ENCODE results near the gene CSH2. TPM values are rescaled to one million over a fixed set of nuclear protein-coding genes. Genes with fewer than 3 reads are reported as not detected.
"Not testable (repeated sequence)": the region's sequence is repeated elsewhere in the genome, so short reads cannot be mapped to it uniquely, and the experiment has no call there.

The CSH2 gene
- total RNA-seq, 1 experiment from 2014 or later, result not detected

DNA sequence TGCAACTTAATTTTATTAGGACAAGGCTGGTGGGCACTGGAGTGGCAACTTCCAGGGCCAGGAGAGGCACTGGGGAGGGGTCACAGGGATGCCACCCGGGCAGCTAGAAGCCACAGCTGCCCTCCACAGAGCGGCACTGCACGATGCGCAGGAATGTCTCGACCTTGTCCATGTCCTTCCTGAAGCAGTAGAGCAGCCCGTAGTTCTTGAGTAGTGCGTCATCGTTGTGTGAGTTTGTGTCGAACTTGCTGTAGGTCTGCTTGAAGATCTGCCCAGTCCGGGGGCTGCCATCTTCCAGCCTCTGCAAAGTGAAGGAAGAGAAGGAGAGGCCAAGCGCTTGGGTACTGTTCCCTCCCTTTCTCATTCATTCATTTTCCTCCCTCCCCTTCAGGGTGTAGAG, 43.7 kb upstream of the CSH2 start:
- not testable (repeated sequence) for H3K9ac ChIP-seq (ENCODE audit: low read length)

DNA sequence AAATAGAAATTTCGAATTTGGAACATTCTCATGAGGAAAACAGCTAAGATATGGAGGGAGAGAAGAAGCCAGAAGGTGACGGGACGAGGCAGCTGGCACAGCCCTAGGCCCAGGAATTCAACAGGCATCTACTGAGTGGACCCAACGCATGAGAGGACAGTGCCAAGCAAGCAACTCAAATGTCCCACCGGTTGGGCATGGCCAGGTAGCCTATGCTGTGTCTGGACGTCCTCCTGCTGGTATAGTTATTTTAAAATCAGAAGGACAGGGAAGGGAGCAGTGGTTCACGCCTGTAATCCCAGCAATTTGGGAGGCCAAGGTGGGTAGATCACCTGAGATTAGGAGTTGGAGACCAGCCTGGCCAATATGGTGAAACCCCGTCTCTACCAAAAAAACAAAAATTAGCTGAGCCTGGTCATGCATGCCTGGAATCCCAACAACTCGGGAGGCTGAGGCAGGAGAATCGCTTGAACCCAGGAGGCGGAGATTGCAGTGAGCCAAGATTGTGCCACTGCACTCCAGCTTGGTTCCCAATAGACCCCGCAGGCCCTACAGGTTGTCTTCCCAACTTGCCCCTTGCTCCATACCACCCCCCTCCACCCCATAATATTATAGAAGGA, 43.2 kb upstream of the CSH2 start:
- Histone ChIP-seq H3K79me2 (ENCODE audit: low read length) (no peaks in the 10 kb centered on the region), H3K9ac (ENCODE audit: low read length) (peak overlapping the region; percentile 46), H3K27ac (ENCODE audit: low read length) (peak overlapping the region; percentile 51; the same call in 1 of the 2 replicates), H3K4me2 (ENCODE audit: low read depth, low read length, poor library complexity, severe bottlenecking) (peak overlapping the region; percentile 69), H3K36me3 (ENCODE audit: insufficient read depth, low read length) (no peaks in the 10 kb centered on the region), H3K27me3 (ENCODE audit: low read length) (no peaks in the 10 kb centered on the region), H3K9me2 (replicated peaks; ENCODE audit: insufficient read depth, low read length) (no peaks in the 10 kb centered on the region), H3K4me1 (ENCODE audit: low read length) (peaks cover 46% of the 10 kb centered on the region), H3K4me3 (ENCODE audit: low read length) (no peak overlapping the region), H4K20me1 (ENCODE audit: insufficient read depth, low read depth, low read length) (no peaks in the 10 kb centered on the region), H2AFZ (ENCODE audit: low read length) (no peak overlapping the region), H3K9me3 (ENCODE audit: low read length) (no peaks in the 10 kb centered on the region)
- no peak for DNase-seq

More for the DNA sequence above, 43.7 kb upstream of the CSH2 start:
- H4K20me1 ChIP-seq (ENCODE audit: insufficient read depth, low read depth, low read length); H2AFZ ChIP-seq (ENCODE audit: low read length); DNase-seq; H3K79me2 ChIP-seq (ENCODE audit: low read length); H3K36me3 ChIP-seq (ENCODE audit: insufficient read depth, low read length); H3K9me2 ChIP-seq (replicated peaks; ENCODE audit: insufficient read depth, low read length); H3K4me2 ChIP-seq (ENCODE audit: low read depth, low read length, poor library complexity, severe bottlenecking); H3K27ac ChIP-seq (ENCODE audit: low read length); H3K4me3 ChIP-seq (ENCODE audit: low read length); H3K9me3 ChIP-seq (ENCODE audit: low read length); H3K27me3 ChIP-seq (ENCODE audit: low read length): not testable (repeated sequence)
- H3K4me1 ChIP-seq (ENCODE audit: low read length), result peaks cover 50% of the 10 kb centered on the region

DNA sequence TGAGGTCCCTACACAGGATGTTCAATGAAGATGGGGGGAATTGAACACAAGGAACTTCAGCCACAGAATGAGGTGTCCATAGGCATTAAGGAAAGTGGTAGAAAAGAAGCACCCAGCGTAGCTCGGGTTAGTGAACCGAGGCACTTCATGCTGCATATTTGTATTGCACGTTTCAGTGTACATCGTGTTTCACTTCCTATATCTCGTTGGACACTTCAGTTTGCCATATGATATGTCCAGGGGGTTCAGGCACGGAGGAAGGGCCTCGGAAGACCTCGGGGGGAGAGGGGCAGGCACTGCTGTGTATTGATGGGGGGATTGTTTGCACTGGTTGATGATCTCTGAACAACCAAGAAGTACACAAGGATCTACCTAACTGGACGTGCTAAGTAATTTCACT, 42.3 kb upstream of the CSH2 start:
- not testable (repeated sequence) for H3K27me3 ChIP-seq (ENCODE audit: low read length); H4K20me1 ChIP-seq (ENCODE audit: insufficient read depth, low read depth, low read length); H3K9me3 ChIP-seq (ENCODE audit: low read length); H3K79me2 ChIP-seq (ENCODE audit: low read length); H3K36me3 ChIP-seq (ENCODE audit: insufficient read depth, low read length); H3K9me2 ChIP-seq (replicated peaks; ENCODE audit: insufficient read depth, low read length)
- peak overlapping the region; percentile 46 for H3K9ac ChIP-seq (ENCODE audit: low read length)
- H3K4me1 ChIP-seq (ENCODE audit: low read length), result peaks cover 37% of the 10 kb centered on the region
- peak overlapping the region; percentile 28; the same call in 1 of the 2 replicates for H3K4me3 ChIP-seq (ENCODE audit: low read length)
- peak overlapping the region; percentile 18; the same call in 1 of the 2 replicates for H2AFZ ChIP-seq (ENCODE audit: low read length)
- peak overlapping the region; percentile 51 for H3K27ac ChIP-seq (ENCODE audit: low read length)
- peak; percentile 85 for DNase-seq
- H3K4me2 ChIP-seq (ENCODE audit: low read depth, low read length, poor library complexity, severe bottlenecking), result peak overlapping the region; percentile 69

DNA sequence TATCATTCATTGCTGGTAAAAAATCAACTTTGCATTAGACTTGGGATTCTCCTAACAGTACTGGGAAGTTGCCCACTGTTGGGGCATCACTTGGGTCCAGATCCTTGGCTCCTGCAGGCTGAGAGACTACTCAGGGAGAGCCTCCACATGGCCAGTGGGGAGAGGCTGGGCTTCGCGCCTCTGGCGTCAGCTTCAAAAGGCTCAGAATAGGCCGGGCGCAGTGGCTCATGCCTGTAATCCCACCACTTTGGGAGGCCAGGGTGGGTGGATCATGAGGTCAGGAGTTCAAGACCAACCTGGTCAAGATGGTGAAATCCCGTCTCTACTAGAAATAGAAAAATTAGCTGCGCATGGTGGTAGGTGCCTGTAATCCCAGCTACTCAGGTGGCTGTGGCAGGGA, 41.0 kb upstream of the CSH2 start:
- Histone ChIP-seq H3K79me2 (ENCODE audit: low read length) (no peaks in the 10 kb centered on the region), H3K9me2 (replicated peaks; ENCODE audit: insufficient read depth, low read length) (no peaks in the 10 kb centered on the region), H3K9ac (ENCODE audit: low read length) (no peak overlapping the region), H4K20me1 (ENCODE audit: insufficient read depth, low read depth, low read length) (no peaks in the 10 kb centered on the region), H2AFZ (ENCODE audit: low read length) (no peak overlapping the region), H3K27ac (ENCODE audit: low read length) (no peak overlapping the region), H3K4me3 (ENCODE audit: low read length) (no peak overlapping the region), H3K4me1 (ENCODE audit: low read length) (peaks cover 25% of the 10 kb centered on the region), H3K36me3 (ENCODE audit: insufficient read depth, low read length) (no peaks in the 10 kb centered on the region), H3K9me3 (ENCODE audit: low read length) (no peaks in the 10 kb centered on the region), H3K27me3 (ENCODE audit: low read length) (no peaks in the 10 kb centered on the region), H3K4me2 (ENCODE audit: low read depth, low read length, poor library complexity, severe bottlenecking) (no peak overlapping the region)
- DNase-seq, result no peak

DNA sequence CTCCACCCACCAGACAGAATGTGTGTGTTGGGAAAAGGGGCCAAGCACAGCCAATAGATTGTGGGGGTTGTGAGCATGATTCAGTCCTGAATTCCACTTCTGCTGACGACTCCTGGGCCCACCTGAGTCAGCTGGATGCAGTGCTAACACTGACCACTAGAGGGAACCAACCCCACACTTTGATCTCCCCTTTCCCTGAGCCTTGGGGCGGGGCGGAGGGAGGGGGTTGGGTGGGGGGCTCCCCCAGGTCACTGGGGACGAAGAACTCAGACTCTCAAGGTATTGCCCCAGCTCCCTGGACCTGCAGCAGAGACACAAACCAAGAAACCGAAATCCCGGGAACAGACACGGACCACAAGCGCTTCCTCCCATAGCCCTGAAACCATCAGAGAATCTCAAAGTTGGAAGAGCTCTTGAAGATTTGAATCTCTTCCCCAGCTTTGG, 38.2 kb upstream of the CSH2 start:
- Histone ChIP-seq H3K9me3 (ENCODE audit: low read length) (no peaks in the 10 kb centered on the region), H3K79me2 (ENCODE audit: low read length) (no peaks in the 10 kb centered on the region), H4K20me1 (ENCODE audit: insufficient read depth, low read depth, low read length) (no peaks in the 10 kb centered on the region), H2AFZ (ENCODE audit: low read length) (no peak overlapping the region), H3K4me2 (ENCODE audit: low read depth, low read length, poor library complexity, severe bottlenecking) (no peak overlapping the region), H3K9me2 (replicated peaks; ENCODE audit: insufficient read depth, low read length) (no peaks in the 10 kb centered on the region), H3K4me3 (ENCODE audit: low read length) (no peak overlapping the region), H3K27ac (ENCODE audit: low read length) (no peak overlapping the region), H3K27me3 (ENCODE audit: low read length) (no peaks in the 10 kb centered on the region), H3K4me1 (ENCODE audit: low read length) (peaks cover 24% of the 10 kb centered on the region), H3K36me3 (ENCODE audit: insufficient read depth, low read length) (no peaks in the 10 kb centered on the region), H3K9ac (ENCODE audit: low read length) (no peak overlapping the region)
- DNase-seq, result peak; percentile 86

DNA sequence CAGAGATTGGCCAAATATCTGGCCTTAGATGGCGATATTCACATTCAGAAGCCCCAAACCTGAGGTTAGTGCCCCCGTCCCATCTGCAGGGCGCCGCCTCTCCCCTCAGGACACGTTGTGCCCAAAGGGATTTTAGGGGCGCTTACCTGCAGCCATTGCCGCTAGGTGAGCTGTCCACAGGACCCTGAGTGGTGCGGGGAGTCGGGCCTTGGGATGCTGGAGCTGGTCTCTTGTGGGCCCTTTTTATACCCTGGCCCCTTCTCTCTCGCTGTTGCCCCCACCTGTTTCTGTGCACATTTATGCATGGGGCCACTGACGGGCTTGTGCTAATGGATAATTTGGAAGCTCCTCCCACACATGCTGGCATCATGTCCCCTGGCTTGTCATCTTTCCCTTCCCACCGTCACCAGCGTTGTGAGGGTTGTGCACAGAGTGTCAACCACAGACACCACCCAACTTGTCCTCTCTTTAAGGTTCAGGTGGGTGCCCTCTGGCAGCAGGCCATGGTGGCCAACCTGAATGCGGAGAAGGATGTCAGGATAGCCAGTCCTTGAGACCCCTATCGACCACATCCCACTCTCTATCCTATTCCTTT, 37.7 kb upstream of the CSH2 start, which contains the start of gene CSHL1:
CSHL1 (minus strand) TSS at position 218 of the 595 bp plus-strand sequence; CDS start at position 156, 62 bp downstream.
- Histone ChIP-seq H3K4me1 (ENCODE audit: low read length) (peaks cover 19% of the 10 kb centered on the region), H3K4me3 (ENCODE audit: low read length) (no peak within 1 kb of the TSS), H2AFZ (ENCODE audit: low read length) (no peak within 1 kb of the TSS), H4K20me1 (ENCODE audit: insufficient read depth, low read depth, low read length) (no peaks in the 10 kb centered on the region), H3K27me3 (ENCODE audit: low read length) (no peaks in the 10 kb centered on the region), H3K4me2 (ENCODE audit: low read depth, low read length, poor library complexity, severe bottlenecking) (no peak within 1 kb of the TSS), H3K9ac (ENCODE audit: low read length) (no peak within 1 kb of the TSS), H3K79me2 (ENCODE audit: low read length) (no peaks in the 10 kb centered on the region), H3K9me3 (ENCODE audit: low read length) (no peaks in the 10 kb centered on the region), H3K27ac (ENCODE audit: low read length) (no peak within 1 kb of the TSS), H3K36me3 (ENCODE audit: insufficient read depth, low read length) (no peaks in the 10 kb centered on the region), H3K9me2 (replicated peaks; ENCODE audit: insufficient read depth, low read length) (no peaks in the 10 kb centered on the region)
- DNase-seq, result no peak

DNA sequence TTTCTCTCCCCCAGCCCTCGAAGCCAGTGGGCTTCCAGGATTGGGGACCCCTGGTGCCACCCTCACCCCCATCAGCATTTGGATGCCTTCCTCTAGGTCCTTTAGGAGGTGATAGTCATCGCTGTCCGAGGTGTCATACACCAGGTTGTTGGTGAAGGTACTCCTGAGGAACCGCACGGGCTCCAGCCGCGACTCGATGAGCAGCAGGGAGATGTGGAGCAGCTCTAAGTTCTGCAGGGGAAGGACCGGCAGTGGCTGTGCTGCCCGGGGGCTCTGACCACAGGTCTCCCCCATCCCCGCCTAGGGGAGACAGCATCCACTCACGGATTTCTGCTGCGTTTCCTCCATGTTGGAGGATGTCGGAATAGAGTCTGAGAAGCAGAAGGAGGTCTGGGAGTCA, 36.6 kb upstream of the CSH2 start:
- Histone ChIP-seq H3K9ac (ENCODE audit: low read length) (no peak overlapping the region), H3K27me3 (ENCODE audit: low read length) (no peaks in the 10 kb centered on the region), H3K36me3 (ENCODE audit: insufficient read depth, low read length) (no peaks in the 10 kb centered on the region), H2AFZ (ENCODE audit: low read length) (no peak overlapping the region), H3K4me3 (ENCODE audit: low read length) (no peak overlapping the region), H3K9me2 (replicated peaks; ENCODE audit: insufficient read depth, low read length) (no peaks in the 10 kb centered on the region), H3K79me2 (ENCODE audit: low read length) (no peaks in the 10 kb centered on the region), H3K27ac (ENCODE audit: low read length) (no peak overlapping the region), H4K20me1 (ENCODE audit: insufficient read depth, low read depth, low read length) (no peaks in the 10 kb centered on the region), H3K4me1 (ENCODE audit: low read length) (peaks cover 10% of the 10 kb centered on the region), H3K4me2 (ENCODE audit: low read depth, low read length, poor library complexity, severe bottlenecking) (no peak overlapping the region), H3K9me3 (ENCODE audit: low read length) (no peaks in the 10 kb centered on the region)
- no peak for DNase-seq

DNA sequence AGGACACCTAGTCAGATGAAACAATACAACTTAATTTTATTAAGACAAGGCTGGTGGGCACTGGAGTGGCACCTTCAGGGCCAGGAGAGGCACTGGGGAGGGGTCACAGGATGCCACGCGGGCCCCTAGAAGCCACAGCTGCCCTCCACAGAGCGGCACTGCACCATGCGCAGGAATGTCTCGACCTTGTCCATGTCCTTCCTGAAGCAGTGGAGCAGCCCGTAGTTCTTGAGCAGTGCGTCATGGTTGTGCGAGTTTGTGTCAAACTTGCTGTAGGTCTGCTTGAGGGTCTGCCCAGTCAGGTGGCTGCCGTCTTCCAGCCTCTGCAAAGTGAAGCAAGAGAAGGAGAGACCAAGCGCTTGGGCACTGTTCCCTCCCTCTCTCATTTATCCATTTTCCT, 36.1 kb upstream of the CSH2 start:
- not testable (repeated sequence) for DNase-seq; H3K79me2 ChIP-seq (ENCODE audit: low read length); H3K4me3 ChIP-seq (ENCODE audit: low read length); H3K36me3 ChIP-seq (ENCODE audit: insufficient read depth, low read length); H3K9me3 ChIP-seq (ENCODE audit: low read length); H3K4me1 ChIP-seq (ENCODE audit: low read length); H3K27me3 ChIP-seq (ENCODE audit: low read length); H3K9me2 ChIP-seq (replicated peaks; ENCODE audit: insufficient read depth, low read length); H4K20me1 ChIP-seq (ENCODE audit: insufficient read depth, low read depth, low read length); H3K27ac ChIP-seq (ENCODE audit: low read length); H3K4me2 ChIP-seq (ENCODE audit: low read depth, low read length, poor library complexity, severe bottlenecking); H2AFZ ChIP-seq (ENCODE audit: low read length); H3K9ac ChIP-seq (ENCODE audit: low read length)
